Esophagus squamous epithelium (tissue), 5 donors: ENCODE results near the gene ZNF496. TPM values are rescaled to one million over a fixed set of nuclear protein-coding genes. Genes with fewer than 3 reads are reported as not detected.

Experiments
- DNase-seq: peaks from one replicate; lab custom pipeline; 2025; lab: John Stamatoyannopoulos, UW
- H3K27ac ChIP-seq, 4 donors: fragments of 200-600 bp; sonication (generic); one replicate each; pipeline ENCODE4 v1.5.1; 2016 to 2019; ENCODE audit warnings: mild to moderate bottlenecking in 1 of 4
- H3K27me3 ChIP-seq, 4 donors: fragments of 200-600 bp; sonication (generic); 1 replicate in 3 of 4; 2 replicates in 1 of 4; pipeline versions ENCODE4 v1.5.1 to v1.6.0; 2017 to 2021; ENCODE audit warnings: antibody characterized with exemption in 1 of 4
- H3K36me3 ChIP-seq, 3 donors: fragments of 200-600 bp; sonication (generic); one replicate each; pipeline ENCODE4 v1.5.1; 2016 to 2019
- H3K4me1 ChIP-seq, 3 donors: fragments of 200-600 bp; sonication (generic); one replicate each; pipeline ENCODE4 v1.5.1; 2017 to 2019
- H3K4me3 ChIP-seq, 4 donors: fragments of 200-600 bp; sonication (generic); 1 replicate in 3 of 4; 2 replicates in 1 of 4; pipeline ENCODE4 v1.5.1; 2016 to 2019; ENCODE audit warnings: mild to moderate bottlenecking in 2 of 4, moderate library complexity in 1 of 4
- H3K9me3 ChIP-seq, 3 donors: fragments of 200-600 bp; sonication (generic); one replicate each; pipeline ENCODE4 v1.5.1; 2016 to 2019
- POLR2A ChIP-seq, 4 donors: fragments of 450-650 bp; IDR thresholded peaks; one replicate each; pipeline ENCODE4 v1.6.1; 2017; ENCODE audit warnings: antibody characterized with exemption in 4 of 4, mild to moderate bottlenecking in 4 of 4, moderate library complexity in 3 of 4
- WGBS, 2 donors: methylation state at CpG; one replicate each; pipeline ENCODE4 v1.1.5; 2018; 5-methylcytosine and 5-hydroxymethylcytosine counted together
- intact Hi-C: fragments of 100-400 bp; cut with DNase I; formaldehyde crosslinking; loops from one replicate; pipeline ENCODE4 v1.15.0; 2022
- total RNA-seq, 4 donors: library from RNA; depleted of rRNA; stranded (reverse); fragments of >200 nt; gene quantifications; one replicate each; pipeline ENCODE4 v1.1.0, GENCODE V29; 2016
- TF ChIP-seq, protein P1 (sequence below), 6 experiments: fragments of 450-650 bp in 4 of 6; fragments of 200-600 bp in 2 of 6; sonication (generic) in 2 of 6; IDR thresholded peaks; one replicate each; pipeline ENCODE4 v1.5.1; 2016 to 2019; ENCODE audit warnings: antibody characterized with exemption in 6 of 6, mild to moderate bottlenecking in 4 of 6, moderate library complexity in 4 of 6
- donor health status: DM: yes; HTN: yes; CAD: no.

The ZNF496 gene
- total RNA-seq, 4 donors from 2014 or later = 8.9 to 21.2 (median 9.5) TPM

DNA sequence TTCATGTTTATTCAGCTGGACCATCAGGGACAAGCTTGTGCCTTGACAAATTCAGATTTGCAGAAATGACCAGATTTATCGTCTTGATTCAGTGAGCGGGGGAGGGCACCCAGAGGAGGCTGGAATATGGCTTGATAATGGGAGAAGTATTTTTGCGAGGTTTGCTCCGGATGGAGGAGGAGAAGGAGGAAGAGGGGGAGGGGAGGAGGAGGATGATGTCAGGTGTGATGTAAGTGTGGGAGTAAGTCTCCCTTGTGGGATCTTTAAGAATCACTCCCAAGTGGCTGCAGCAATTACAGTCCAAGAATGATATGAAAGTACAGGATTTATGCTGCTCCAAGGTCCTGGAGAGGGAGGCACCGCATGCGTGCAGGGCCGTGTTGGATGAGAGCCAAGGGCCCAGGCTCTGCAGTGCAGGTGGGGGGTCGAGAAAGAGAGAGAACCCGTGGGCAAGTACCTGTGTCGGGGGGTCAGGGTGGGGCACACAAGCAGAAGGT, 5.6 kb upstream of the ZNF496 start:
- intact Hi-C loops = no loop called here
- TF ChIP-seq, protein P1, sequence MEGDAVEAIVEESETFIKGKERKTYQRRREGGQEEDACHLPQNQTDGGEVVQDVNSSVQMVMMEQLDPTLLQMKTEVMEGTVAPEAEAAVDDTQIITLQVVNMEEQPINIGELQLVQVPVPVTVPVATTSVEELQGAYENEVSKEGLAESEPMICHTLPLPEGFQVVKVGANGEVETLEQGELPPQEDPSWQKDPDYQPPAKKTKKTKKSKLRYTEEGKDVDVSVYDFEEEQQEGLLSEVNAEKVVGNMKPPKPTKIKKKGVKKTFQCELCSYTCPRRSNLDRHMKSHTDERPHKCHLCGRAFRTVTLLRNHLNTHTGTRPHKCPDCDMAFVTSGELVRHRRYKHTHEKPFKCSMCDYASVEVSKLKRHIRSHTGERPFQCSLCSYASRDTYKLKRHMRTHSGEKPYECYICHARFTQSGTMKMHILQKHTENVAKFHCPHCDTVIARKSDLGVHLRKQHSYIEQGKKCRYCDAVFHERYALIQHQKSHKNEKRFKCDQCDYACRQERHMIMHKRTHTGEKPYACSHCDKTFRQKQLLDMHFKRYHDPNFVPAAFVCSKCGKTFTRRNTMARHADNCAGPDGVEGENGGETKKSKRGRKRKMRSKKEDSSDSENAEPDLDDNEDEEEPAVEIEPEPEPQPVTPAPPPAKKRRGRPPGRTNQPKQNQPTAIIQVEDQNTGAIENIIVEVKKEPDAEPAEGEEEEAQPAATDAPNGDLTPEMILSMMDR (IDR thresholded peaks at IDR 0.05) = no peak
- no peak for TF ChIP-seq POLR2A (IDR thresholded peaks at IDR 0.05)
- no peaks in the 10 kb centered on the region for H3K27me3 ChIP-seq
- no peak for DNase-seq
- WGBS, 2 donors = 78 to 83% methylated on average over 10 of the region's 10 CpGs
- no peak overlapping the region for H3K4me3 ChIP-seq
- H3K27ac ChIP-seq = no peak overlapping the region
- H3K36me3 ChIP-seq = peaks cover 0 to 4% (median 0%) of the 10 kb centered on the region in 3 donors
- H3K9me3 ChIP-seq = no peaks in the 10 kb centered on the region
- H3K4me1 ChIP-seq = peaks cover 2 to 23% (median 10%) of the 10 kb centered on the region in 3 donors

DNA sequence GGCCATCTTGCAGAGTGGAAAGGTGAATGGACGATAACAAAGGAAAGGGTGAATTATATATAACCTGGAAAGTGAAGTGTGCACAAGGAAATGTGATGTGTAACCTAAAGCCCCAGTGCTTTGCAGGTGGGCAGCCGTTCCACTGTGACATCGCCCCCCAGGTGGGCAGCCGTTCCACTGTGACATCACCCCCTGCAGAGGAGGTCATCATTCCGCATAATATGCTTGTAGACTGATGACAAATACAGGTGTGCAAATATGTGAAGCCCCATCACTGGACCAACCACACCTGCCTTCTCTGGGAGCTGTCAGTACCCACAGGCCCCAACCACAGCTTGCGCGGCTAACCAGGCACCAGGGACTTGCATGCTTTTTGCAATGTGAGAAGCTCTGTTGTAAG, 4.7 kb upstream of the ZNF496 start:
- Histone ChIP-seq H3K4me3 (no peak overlapping the region), H3K9me3 (no peaks in the 10 kb centered on the region), H3K4me1 (peaks cover 3 to 27% (median 11%) of the 10 kb centered on the region in 3 donors), H3K36me3 (peaks cover 0 to 4% (median 0%) of the 10 kb centered on the region in 3 donors), H3K27ac (no peak overlapping the region), H3K27me3 (no peaks in the 10 kb centered on the region)
- WGBS, 2 donors = 84 to 94% methylated on average over 5 to 7 of the region's 7 CpGs
- no peak for TF ChIP-seq POLR2A (IDR thresholded peaks at IDR 0.05)
- TF ChIP-seq, protein P1 (IDR thresholded peaks at IDR 0.05) = no peak
- intact Hi-C loops = no loop called here
- DNase-seq = no peak

DNA sequence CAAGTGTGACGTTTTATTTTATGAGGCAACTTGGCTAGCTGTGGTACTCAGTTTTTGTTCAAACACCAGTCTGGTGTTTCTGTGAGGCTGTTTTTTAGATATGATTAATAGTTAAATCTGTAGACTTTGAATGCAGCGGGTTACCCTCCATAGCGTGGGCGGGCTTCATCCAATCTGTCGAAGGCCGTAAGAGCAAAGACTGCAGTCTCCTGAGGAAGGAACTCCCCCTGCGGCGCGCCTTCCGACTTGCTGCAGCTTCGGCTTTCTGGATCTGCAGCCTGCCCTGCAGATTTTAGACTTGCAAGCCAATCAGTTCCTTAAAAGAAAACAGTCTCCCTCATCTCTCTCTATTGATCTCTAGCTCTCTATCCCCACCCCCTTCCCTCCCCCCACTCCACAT, 4.2 kb upstream of the ZNF496 start:
- H3K36me3 ChIP-seq = peaks cover 0 to 4% (median 0%) of the 10 kb centered on the region in 3 donors
- 68 to 81% methylated on average over 7 to 10 of the region's 11 CpGs for WGBS, 2 donors
- intact Hi-C loops = no loop called here
- H3K27ac ChIP-seq = no peak overlapping the region
- peaks cover 4 to 29% (median 11%) of the 10 kb centered on the region in 3 donors for H3K4me1 ChIP-seq
- no peaks in the 10 kb centered on the region for H3K9me3 ChIP-seq
- TF ChIP-seq POLR2A (IDR thresholded peaks at IDR 0.05) = no peak
- TF ChIP-seq, protein P1 (IDR thresholded peaks at IDR 0.05) = no peak
- no peak for DNase-seq
- H3K4me3 ChIP-seq = no peak overlapping the region
- no peaks in the 10 kb centered on the region for H3K27me3 ChIP-seq

DNA sequence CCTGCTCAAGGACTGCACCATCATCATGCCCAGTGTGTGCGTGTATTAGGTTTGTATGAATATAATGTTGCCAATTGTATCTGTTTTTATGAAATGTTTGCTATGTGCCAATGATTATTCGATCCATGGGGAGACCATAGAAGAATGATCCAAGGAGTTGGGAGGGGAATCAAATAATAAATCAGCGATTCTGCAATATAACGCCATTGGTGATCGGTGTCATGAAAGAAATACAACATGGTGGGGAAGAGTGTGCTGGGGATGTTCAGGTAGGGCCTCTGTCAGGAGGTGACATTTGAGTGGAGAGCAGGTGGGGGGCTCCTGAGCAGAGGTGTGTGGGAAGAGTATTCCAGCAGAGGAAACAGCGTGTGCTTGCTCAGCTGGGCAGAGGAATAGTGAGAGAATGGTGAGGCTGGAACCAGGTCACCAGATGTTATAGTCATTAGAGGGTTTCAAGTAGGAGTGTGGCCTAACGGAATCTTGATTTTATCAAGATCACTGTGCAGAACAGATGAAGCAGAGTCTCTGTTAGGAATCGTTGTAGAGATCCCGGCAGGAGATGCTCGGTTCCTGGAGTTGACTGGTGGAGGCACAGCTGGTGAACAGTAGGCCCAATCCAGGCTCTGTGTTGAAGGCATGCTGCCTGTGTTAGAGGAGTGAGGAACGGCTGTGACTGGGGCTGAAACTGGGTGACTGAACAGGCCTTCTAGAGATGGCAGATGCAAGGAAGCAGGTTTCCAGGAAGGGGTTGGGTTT, 2.9 kb upstream of the ZNF496 start:
- WGBS, 2 donors = 81 to 89% methylated on average over 10 to 11 of the region's 11 CpGs
- no peak for DNase-seq
- Histone ChIP-seq H3K36me3 (peaks cover 0 to 2% (median 0%) of the 10 kb centered on the region in 3 donors), H3K4me3 (no peak overlapping the region), H3K4me1 (peaks cover 11 to 42% (median 21%) of the 10 kb centered on the region in 3 donors), H3K9me3 (no peaks in the 10 kb centered on the region), H3K27me3 (no peaks in the 10 kb centered on the region), H3K27ac (no peak overlapping the region)
- TF ChIP-seq POLR2A (IDR thresholded peaks at IDR 0.05) = no peak
- TF ChIP-seq, protein P1 (IDR thresholded peaks at IDR 0.05) = no peak
- intact Hi-C loops = no loop called here
